H1 (cell line): ENCODE data around the gene FMNL2. TPM values are rescaled to one million over a fixed set of nuclear protein-coding genes. Genes with fewer than 3 reads are reported as not detected.

Experiments
- BCL11A ChIP-seq, 2 experiments: IDR thresholded peaks; one replicate each; pipeline ENCODE4 v1.6.1; 2011; ENCODE audit warnings: low read depth in 2 of 2, low read length in 2 of 2, mild to moderate bottlenecking in 2 of 2
- CHD1 ChIP-seq: IDR thresholded peaks from 2 replicates; pipeline ENCODE4 v1.6.1; 2012; ENCODE audit warnings: low read depth, low read length, improper control_type of control experiment
- NANOG ChIP-seq: IDR thresholded peaks from 2 replicates; pipeline ENCODE4 v1.6.1; 2011; ENCODE audit warnings: low read length, low read depth, mild to moderate bottlenecking, inconsistent platforms; ENCODE audit not compliant: insufficient read depth, poor library complexity, severe bottlenecking
- RBBP5 ChIP-seq: IDR thresholded peaks from 2 replicates; pipeline ENCODE4 v1.7.1; 2012; ENCODE audit warnings: low read depth, mild to moderate bottlenecking, inconsistent platforms, low read length, moderate library complexity, borderline replicate concordance
- SIN3A ChIP-seq, 2 experiments: IDR thresholded peaks in 1 of 2; conservative IDR thresholded peaks in 1 of 2; 2 replicates each; pipeline ENCODE4 v1.6.1; 2011 to 2012; ENCODE audit warnings: low read length in 2 of 2, improper control_type of control experiment in 1 of 2, low read depth in 1 of 2, mild to moderate bottlenecking in 1 of 2
- SRF ChIP-seq: IDR thresholded peaks from 2 replicates; pipeline ENCODE4 v1.6.1; 2011; ENCODE audit warnings: mild to moderate bottlenecking, low read depth, low read length, moderate library complexity
- ZNF274 ChIP-seq: IDR thresholded peaks from 2 replicates; pipeline ENCODE4 v1.7.0; 2012; ENCODE audit warnings: low read length, borderline replicate concordance; ENCODE audit errors: extremely low read depth
- polyA plus RNA-seq, 7 experiments: library from polyadenylated mRNA; depleted of rRNA in 3 of 7; stranded (reverse) in 5 of 7; unstranded in 2 of 7; fragments of >200 nt in 5 of 7; fragments of 200-250 nt in 2 of 7; gene quantifications; 1 replicate in 5 of 7; 2 replicates in 1 of 7; 4 replicates in 1 of 7; pipeline versions ENCODE4 v1.2.1 to v1.2.3, GENCODE V29; 2011 to 2013; ENCODE audit warnings: missing spikeins in 2 of 7, mixed read lengths in 2 of 7
- total RNA-seq: library from RNA; stranded (reverse); fragmentation: NEBNext Ultra II Directional; extraction: Animal tissue kit (Norgen Biotek cat#: 25700); gene quantifications from 2 replicates; pipeline ENCODE4 v1.2.1, GENCODE V29; 2021
- TF ChIP-seq, protein P1 (sequence below): fragments of 300-600 bp; sonication (generic); IDR thresholded peaks from 2 replicates; pipeline ENCODE4 v1.7.1; 2012; ENCODE audit warnings: low read length, moderate library complexity, mild to moderate bottlenecking, inconsistent platforms; ENCODE audit not compliant: insufficient replicate concordance
- TF ChIP-seq, protein P2 (sequence below): IDR thresholded peaks from 2 replicates; pipeline ENCODE4 v1.6.1; 2012; ENCODE audit warnings: inconsistent platforms

Gene FMNL2
- total and polyA plus RNA-seq, 2 of the 8 experiments (the other 6 are each of a cell fraction or from before 2014, with no cell fraction given), result 15.5 to 45.1 TPM

DNA sequence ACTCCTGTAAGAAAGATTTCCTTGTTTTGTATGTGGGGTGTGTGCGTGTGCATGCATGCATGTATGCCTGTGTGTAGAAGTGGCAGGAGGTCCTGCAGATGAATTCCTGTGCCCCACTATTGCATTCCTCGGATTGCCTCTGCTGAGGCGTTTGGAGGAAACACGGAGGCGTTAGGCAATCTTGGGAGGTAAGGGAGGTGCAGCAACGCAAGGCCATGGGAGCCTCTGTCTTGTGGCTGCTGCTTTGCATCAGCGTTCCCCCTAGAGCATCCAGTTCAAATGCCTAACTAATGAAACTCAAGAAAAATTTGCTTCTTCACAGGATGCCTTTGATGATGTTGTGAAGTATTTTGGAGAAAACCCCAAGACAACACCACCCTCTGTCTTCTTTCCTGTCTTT lies 302.3 kb downstream of the FMNL2 start (continued):
- TF ChIP-seq, protein P1, sequence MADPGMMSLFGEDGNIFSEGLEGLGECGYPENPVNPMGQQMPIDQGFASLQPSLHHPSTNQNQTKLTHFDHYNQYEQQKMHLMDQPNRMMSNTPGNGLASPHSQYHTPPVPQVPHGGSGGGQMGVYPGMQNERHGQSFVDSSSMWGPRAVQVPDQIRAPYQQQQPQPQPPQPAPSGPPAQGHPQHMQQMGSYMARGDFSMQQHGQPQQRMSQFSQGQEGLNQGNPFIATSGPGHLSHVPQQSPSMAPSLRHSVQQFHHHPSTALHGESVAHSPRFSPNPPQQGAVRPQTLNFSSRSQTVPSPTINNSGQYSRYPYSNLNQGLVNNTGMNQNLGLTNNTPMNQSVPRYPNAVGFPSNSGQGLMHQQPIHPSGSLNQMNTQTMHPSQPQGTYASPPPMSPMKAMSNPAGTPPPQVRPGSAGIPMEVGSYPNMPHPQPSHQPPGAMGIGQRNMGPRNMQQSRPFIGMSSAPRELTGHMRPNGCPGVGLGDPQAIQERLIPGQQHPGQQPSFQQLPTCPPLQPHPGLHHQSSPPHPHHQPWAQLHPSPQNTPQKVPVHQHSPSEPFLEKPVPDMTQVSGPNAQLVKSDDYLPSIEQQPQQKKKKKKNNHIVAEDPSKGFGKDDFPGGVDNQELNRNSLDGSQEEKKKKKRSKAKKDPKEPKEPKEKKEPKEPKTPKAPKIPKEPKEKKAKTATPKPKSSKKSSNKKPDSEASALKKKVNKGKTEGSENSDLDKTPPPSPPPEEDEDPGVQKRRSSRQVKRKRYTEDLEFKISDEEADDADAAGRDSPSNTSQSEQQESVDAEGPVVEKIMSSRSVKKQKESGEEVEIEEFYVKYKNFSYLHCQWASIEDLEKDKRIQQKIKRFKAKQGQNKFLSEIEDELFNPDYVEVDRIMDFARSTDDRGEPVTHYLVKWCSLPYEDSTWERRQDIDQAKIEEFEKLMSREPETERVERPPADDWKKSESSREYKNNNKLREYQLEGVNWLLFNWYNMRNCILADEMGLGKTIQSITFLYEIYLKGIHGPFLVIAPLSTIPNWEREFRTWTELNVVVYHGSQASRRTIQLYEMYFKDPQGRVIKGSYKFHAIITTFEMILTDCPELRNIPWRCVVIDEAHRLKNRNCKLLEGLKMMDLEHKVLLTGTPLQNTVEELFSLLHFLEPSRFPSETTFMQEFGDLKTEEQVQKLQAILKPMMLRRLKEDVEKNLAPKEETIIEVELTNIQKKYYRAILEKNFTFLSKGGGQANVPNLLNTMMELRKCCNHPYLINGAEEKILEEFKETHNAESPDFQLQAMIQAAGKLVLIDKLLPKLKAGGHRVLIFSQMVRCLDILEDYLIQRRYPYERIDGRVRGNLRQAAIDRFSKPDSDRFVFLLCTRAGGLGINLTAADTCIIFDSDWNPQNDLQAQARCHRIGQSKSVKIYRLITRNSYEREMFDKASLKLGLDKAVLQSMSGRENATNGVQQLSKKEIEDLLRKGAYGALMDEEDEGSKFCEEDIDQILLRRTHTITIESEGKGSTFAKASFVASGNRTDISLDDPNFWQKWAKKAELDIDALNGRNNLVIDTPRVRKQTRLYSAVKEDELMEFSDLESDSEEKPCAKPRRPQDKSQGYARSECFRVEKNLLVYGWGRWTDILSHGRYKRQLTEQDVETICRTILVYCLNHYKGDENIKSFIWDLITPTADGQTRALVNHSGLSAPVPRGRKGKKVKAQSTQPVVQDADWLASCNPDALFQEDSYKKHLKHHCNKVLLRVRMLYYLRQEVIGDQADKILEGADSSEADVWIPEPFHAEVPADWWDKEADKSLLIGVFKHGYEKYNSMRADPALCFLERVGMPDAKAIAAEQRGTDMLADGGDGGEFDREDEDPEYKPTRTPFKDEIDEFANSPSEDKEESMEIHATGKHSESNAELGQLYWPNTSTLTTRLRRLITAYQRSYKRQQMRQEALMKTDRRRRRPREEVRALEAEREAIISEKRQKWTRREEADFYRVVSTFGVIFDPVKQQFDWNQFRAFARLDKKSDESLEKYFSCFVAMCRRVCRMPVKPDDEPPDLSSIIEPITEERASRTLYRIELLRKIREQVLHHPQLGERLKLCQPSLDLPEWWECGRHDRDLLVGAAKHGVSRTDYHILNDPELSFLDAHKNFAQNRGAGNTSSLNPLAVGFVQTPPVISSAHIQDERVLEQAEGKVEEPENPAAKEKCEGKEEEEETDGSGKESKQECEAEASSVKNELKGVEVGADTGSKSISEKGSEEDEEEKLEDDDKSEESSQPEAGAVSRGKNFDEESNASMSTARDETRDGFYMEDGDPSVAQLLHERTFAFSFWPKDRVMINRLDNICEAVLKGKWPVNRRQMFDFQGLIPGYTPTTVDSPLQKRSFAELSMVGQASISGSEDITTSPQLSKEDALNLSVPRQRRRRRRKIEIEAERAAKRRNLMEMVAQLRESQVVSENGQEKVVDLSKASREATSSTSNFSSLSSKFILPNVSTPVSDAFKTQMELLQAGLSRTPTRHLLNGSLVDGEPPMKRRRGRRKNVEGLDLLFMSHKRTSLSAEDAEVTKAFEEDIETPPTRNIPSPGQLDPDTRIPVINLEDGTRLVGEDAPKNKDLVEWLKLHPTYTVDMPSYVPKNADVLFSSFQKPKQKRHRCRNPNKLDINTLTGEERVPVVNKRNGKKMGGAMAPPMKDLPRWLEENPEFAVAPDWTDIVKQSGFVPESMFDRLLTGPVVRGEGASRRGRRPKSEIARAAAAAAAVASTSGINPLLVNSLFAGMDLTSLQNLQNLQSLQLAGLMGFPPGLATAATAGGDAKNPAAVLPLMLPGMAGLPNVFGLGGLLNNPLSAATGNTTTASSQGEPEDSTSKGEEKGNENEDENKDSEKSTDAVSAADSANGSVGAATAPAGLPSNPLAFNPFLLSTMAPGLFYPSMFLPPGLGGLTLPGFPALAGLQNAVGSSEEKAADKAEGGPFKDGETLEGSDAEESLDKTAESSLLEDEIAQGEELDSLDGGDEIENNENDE, result no peak
- TF ChIP-seq SIN3A (conservative IDR thresholded peaks at IDR 0.05 in 1 of 2, IDR thresholded peaks at IDR 0.05 in 1 of 2; ENCODE audit: low read depth in 1 of 2, low read length in 2 of 2), result no peak
- TF ChIP-seq CHD1, result no peak
- no peak for TF ChIP-seq BCL11A (IDR thresholded peaks at IDR 0.05; ENCODE audit: low read depth in 2 of 2, low read length in 2 of 2)
- TF ChIP-seq, protein P2, sequence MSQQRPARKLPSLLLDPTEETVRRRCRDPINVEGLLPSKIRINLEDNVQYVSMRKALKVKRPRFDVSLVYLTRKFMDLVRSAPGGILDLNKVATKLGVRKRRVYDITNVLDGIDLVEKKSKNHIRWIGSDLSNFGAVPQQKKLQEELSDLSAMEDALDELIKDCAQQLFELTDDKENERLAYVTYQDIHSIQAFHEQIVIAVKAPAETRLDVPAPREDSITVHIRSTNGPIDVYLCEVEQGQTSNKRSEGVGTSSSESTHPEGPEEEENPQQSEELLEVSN, result no peak
- no peak for TF ChIP-seq ZNF274
- TF ChIP-seq SRF, result no peak
- TF ChIP-seq NANOG, result no peak
- no peak for TF ChIP-seq RBBP5
